HG02981 (cell line): ENCODE data around the gene VAC14.

Source experiments
- ATAC-seq: cut with Tn5 transposase; IDR thresholded peaks from one replicate; pipeline ENCODE4 v1.9.1; 2021; ENCODE audit warnings: mild to moderate bottlenecking, moderate library complexity; ENCODE audit not compliant: unreplicated experiment

Gene VAC14

DNA sequence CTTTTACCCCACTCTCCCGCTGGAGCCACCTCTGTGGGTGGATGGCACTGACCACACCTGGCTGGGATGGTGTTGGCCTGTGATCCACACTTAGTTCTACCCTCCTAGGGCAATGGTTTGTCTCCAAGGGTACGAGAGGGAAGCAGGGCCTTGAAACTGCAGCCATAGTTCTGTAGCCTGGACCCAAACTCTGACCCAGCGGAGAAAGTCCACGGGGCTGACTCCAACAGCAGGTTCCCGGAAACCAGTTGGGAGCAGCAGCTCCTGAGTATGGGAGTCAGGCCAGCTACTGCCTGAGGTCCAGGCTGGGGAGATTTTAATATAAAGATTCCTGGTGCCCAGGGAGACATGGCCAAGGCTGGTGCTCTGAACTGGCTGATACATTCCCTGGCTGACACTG lies 91.5 kb downstream of the VAC14 start:
- no peak for ATAC-seq

DNA sequence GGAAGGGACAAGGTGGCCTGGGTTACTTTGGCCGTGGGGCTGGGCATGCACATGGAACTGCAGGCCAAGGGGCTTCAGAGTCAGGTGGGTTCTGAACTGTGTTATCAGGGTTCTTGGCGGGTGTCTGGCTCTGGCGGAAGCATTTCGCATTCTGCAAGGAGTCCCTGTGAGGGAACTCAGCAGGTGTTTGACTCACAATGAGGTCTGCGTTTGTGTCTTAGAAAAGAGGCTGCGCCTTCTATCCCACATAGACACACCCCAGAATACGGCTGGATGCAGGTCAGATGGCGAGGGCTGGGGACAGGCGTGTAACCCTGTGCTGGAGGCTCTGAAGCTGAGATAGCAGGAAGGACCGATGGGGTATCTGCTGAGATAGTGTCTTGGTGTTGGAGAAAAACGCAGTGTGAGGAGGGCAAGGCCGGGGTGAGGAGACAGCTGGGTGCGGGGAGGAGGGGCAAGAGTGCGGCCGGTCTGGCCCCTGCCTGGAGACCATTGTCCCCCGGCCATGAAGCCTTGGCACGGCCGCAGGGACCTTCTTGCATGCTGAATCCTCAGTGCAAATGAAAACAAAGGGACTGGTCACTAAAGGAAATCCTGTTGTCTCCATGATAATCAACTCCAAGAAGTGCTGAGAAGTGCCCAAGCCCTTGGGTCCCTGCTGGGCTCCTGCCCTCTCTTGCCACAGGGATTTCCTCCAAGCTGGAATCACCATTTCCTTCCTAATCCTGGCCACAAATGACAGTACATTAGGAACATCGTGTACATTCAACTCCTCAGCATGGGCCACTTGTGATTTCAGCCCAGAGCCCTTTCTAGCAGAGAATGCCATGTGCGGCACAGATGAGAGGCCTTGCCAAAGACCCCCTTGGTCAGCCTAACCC lies 92.4 kb downstream of the VAC14 start:
- no peak for ATAC-seq

DNA sequence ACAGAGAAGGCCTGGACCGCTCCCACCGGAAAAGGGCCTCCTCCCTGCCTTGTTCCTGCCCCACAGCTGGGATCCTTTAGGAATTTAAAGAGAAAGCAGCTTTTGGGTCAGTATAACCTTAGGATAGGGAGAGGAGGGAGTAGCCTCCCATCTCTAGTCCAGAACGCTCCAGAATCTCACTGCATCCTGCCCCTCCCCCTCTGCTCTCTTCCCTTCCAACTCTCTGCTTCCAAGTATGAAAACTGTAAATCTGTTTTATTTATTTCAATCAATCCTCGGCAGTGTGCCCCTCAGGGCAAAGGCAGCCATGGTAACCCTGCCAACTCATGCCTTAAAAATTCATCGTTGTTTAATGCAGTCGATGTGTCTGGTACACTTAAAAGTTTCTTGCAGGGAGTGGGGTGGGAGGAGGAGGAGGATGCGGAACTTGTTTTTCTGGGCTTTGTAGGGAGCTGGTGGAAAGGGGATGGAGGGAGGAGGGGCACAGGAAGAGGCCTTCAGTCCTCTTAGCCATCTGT lies 94.0 kb downstream of the VAC14 start:
- no peak for ATAC-seq

DNA sequence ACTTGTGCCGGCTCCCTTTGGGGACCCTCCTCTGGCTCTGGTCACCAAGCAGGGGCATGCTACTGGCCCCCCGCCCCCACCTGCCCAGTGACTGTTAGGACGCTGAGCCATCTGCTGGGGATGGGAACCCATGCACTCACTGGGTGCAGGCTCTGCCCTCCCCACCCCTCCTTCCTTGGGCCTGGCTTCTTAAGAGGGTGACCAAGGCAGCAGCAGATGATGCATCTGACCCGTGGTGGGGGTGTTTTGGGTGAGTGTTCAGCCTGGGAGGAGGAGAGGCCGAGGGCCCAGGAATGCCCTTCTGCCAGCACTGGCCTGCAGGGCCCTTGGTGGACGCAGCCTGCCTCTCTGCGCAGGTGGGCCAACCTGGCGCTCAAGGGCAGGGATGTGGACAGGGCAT lies 95.9 kb downstream of the VAC14 start:
- no peak for ATAC-seq

DNA sequence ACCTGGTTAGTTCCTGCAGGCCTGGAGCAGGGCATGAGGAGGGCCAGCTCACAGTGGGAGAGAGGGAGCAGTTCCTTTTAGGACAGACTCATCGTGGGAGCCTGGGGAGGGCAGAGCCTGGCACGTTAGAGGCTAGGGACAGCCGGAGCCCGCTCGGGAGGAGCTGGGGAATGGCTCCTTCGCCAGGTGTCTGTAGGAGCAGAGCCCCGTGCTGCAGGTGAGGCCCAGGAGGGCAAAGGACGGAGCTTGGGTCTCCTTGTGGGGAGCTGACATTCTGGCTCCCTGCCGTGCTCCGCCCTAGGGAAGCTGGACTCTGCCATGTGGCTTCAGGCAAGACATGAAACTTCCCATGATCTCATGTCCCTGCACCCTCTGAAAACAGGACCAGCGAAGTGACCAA lies 96.4 kb downstream of the VAC14 start:
- ATAC-seq: no peak

DNA sequence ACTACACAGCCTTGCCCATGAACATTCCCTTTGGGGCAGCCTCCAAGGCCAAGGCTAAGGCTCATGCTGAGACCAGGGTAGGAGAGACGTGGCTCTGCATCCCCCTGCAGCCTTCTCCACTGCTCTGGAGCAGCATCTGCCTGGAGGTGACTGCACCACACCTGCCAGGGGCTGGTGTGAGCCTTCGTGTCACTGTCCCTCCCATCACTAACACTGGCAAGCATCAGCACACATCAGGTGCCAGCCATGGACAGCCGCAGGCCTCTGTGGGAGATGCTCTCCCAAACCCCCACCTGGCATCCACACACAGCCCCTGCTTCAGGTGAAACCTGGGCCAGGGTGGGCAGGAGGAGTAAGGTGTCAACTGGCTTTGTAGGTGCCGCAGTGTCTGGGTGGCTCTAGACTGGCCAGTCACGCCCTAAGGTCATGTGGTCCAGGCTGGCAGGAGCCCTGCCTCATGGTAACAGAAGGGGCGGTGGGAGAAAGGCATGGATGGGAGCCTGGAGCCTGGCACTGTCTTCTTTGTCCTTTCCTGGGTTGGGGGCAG lies 97.0 kb downstream of the VAC14 start:
- no peak for ATAC-seq

DNA sequence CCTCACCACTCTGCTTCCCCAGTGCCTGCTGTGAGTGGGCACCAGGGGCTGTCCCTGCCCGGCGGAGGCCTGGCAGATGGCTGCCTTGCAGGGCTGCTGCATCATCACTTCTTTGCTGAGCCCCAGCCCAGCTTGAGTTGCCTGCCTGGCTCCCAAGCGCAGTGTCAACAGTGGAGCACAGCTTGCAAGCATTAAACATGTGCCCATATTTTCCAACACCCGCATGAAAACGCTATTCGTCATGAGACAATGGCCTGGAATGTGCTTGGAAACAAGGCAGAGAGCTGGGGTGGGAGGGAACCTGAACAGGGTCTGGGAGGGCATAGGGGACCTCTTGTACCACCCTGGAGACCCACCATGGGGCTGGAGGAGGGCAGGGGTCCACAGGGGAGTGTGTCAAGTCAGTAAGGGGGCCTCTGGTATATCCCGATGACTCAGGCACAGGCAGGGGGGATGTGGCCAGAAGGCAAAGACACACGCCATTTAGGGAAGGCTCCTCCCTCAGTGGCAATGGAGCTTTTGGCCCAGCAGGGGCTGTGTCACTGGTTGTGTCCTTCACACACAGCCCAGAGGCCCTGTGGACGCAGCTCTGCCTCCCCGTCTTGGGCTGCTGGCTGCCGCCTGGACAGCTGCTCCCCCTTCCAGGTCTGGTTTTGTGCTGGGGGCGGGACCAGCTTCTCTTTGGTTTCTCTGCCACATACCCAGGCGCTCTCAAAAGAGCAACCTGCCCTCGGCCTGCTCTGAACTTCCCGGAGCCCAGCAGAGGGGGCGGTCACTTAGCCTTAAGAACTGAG lies 97.7 kb downstream of the VAC14 start:
- no peak for ATAC-seq

DNA sequence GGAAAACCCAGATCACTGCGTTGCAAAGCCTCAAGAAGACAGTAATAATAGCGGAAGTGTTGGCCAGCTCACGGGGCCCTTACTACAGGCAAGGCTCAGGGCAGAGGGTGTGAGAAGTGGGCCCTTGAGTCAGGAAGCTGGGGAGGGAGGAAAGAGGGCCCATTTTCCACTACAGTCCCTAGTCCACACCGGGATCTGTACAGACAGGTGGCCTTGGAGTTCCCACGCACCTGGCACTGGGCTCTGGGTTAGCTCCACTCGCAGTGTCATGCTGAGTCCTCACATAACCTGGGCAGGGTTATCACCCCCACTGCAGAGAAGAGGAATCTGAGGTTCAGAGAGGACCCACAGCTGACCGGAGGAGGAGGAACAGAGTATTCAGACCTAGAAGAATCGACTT lies 98.3 kb downstream of the VAC14 start:
- ATAC-seq: no peak

DNA sequence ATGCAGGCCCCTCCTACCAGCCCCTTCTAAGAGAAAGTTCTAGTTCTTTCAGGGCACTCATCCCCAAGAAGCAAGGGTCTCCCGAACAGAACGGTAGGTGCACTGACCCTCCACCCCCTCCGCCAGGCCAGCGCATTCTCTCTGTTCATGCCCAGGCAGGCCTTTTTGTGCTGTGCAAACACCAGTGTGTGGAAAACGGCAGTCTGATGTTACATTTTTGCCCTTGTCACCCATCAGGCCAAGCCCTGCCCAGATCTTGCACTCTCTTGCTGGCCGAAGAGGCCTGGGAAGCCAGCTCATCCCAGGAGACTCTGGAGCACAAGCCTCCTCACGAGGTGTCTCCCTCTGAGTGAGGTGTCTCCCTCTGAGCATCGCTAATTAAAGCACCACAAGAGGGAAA lies 99.0 kb downstream of the VAC14 start:
- ATAC-seq: no peak

DNA sequence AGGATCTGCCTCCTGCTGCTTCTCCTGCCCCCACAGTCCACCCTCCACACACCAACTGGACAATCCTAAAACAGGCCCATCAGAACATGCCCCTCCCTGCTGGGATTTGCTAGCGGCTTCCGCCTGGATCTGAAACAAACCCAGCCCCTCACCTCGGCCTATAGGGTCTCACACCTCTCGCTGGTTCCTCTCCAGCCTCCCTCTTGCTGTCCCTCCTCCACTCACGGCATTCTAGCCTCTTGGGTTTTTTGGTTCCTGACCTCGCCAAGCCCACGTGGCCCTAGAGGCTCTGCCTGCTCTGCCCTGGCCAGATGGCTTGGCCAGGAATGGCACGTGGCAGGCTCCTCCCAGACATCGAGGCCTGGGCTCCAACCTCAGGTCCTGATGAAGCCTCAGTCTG lies 99.4 kb downstream of the VAC14 start:
- ATAC-seq: no peak

DNA sequence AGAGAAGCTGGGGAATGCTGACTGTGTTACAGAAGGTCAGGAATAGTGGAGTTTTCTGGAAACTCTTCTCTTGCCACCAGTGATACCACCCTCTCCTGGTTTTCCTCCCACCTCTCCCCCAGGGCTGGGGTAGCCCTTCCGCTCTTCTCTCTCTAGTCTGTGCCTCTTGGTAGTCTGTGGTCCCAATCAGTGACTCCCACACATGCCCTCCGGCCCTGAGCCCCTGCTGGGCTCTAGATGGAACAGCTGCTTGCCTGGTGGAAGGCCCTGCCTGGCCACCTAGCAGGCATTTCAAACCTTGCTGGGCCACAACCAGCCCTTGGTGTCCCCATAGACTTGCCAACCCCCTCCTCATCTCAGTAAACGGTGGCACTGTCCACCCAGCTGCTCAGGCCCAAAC lies 99.9 kb downstream of the VAC14 start:
- no peak for ATAC-seq

DNA sequence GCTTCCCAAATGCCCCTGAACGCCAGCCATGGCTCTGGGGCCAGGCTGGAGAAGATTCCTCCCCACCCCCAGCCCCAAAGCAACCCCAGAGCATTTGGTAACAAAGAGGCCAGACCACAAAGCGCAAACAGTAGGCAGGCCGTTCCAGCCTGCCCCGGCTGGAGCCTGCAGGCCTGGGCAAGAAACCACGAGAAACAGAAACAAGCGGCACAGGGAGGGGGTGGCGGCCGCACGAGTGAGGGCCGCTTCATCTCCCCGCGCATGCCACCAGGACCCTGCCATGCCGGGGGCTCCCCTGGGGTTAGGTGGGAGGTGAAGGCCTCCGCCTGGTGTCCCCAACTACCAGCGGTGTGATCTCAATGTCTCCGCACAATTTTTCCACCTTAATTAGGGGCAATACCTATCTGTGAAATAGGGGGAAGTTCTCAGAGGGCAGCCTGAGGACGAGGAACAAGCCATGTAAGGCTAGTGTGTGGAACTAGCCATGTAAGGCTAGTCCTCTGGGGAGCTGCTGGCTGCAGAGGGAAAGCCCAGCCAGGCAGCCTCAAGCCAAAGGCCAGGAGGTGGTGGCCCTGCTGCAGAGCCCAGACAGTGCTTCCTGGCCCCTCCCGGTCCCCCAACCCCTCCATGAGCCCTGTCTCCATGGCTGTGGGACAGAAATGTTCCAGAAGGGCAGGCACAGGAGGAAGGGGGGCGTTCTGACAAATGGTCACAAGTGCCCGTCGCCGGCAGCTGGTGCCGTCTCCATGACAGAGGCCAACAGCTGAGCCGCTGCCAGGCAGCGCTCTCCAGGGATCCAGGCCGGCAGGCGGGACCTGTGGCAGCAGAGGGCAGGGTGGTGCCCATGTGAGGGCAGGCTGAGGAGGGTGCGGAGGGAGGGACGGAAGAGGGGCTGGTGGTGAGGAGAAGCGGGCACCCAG lies 100.6 kb downstream of the VAC14 start:
- ATAC-seq: no peak

DNA sequence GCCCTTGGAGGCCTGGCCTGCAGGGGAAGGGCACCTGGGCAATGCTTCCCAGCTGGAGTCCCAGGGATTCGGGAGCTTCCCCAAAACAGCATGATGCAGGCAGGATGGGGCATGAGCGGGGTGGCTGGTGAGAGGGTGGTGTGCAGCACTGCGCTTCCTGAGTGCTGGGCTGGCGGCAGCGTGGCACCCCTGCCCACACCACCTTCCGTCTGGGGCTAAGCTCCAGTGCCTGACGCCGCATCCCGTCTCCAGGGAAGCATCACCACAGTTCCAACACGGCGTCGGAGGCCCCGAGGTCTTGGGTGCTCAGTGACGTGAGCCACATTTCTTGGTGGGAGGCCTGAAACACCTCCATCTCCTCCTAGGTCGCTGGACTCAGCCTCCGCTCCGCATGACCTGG lies 101.3 kb downstream of the VAC14 start:
- no peak for ATAC-seq

DNA sequence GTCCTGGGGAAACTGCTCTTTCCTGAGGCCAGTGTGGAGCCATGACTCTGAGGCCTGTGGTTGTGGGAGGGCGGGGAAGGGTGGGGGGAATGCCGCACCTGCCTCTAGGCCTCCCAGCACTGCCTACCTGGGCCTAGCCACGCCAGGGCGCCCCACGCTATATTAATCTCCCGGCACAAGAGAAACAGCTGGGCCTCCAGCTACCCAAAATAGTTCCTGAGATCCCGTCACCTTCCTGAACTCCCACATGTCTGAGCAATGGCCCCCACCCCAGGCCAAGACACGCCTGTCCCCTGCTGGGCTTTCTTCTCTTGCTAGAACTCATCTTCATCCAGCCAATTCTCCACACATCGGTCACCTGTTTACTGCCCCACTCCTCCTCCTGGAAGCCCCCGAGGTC lies 102.1 kb downstream of the VAC14 start:
- ATAC-seq: no peak

DNA sequence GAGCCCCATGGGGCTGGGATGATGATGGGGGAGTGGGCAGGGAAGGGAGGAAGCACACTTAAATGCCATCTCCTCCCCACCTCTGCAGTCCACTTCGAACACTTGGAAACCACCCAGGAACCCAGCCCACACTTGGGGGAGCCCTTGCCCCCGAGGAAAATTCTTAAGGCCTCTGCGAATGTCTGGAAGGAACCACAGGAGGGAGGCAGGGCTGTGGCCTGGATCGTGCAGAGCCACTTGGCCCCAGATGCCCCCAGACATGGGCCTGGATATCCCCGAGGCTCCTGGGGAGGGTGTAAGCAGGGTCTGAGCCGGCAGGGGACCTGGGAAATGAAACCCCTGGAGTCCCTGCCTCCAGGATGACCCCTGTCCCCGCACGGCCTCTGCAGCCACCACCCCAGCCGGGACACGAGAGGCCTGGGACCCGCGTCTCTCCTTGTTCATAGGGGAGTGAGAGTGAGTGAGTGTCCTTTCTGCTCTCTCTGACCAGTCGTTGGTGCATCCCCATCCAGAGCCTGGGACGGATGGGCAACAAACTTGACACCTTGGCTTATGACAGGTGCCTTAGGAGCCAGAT lies 103.3 kb downstream of the VAC14 start:
- no peak for ATAC-seq

DNA sequence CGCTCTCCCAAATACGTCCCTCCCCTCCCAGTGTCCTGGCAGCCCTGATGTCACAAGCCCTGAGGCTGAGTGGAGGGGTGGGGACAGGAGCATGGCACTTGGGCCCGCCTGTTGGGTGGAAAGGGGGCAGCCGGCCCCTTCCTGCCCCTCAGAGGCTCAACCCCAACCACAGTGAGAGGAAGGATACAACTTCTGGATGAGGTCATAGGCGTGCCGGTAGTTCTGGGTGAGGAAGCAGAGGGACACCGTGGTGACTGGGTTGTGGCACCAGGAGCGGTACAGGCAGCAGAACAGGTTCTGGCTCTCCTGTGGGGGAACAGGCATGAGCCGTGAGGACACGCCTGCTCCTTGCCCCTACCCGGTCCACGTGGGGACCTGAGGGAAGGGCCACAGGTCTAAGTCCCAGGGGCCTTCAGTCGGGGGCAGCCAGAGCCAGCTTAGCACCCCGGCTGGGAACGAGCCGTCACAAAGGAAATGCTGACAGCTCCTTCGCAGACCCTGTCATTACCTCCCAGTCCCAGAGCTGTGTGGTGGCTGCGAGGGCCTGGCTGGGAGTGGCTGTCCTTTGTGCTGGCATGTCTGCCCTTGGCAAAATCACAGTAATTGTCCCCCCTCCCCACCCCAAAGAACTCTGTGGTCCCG lies 103.9 kb downstream of the VAC14 start:
- ATAC-seq: no peak

DNA sequence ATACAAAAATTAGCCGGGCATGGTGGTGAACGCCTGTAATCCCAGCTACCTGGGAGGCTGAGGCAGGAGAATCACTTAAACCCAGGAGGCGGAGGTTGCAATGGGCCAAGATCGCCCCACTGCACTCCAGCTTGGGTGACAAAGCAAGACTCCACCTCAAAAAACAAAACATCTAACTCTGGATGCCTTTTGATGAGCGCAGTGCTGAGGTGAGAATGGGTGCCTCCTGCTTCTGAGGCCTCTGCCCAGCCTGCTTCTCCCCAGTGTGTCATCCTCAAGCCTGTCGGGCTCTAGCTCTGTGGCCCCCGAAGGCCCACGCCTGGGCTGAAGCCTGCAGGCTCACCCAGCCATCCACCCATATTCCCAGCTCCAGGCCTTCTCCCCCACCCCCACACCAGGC lies 104.6 kb downstream of the VAC14 start:
- no peak for ATAC-seq

DNA sequence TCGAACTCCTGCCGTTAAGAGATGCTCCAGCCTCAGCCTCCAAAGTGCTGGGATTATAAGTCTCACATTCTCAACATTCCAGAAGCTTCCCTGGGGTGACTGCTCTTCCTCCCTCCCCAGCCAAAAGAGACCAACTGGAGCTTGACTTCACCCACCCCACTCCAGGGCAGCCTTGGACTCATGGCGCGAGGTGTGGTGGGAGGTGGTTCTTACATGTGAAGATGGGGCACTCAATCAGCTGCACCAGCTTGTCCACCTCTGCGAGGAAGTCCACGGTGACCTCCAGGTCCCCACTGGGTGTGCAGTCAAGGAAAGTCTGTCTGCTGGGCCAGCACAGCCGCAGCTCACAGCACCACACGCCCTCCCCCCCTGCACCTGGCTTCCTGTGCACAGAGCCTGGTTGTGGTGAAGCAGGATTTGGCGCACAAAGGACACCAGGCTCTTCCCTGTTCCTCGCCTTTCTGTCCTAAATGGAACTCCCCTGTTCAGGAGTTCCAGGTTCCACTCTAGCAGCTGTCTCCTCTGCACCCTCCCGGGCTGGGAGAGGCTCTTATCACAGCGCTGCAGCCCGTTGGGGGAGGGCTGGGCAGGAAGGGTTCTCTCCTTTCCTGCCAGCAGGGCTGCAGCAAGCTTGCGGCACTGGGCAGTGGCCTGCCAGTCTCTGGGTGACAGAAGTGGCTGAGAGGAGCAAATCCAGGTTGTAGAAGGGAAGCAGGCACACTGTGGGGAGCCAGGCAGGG lies 105.5 kb downstream of the VAC14 start:
- no peak for ATAC-seq

DNA sequence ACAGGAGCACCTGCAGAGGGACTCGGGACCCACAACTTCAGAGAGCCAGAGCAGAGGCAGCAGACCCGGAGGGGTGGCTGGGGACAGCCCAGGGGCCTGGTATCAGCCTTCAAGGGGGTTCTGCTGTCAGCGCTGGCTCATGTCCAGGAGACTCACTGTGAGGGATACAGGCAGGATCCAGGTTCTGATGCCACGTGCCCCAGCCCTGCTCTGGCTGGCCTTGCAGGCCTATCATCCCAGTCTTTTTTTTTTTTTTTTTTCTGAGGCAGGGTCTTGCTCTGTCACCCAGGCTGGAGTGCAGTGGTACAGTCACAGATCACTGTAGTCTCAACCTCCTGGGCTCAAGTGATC lies 106.1 kb downstream of the VAC14 start:
- ATAC-seq: no peak
